Embryonic facial prominence (tissue), 1 donor: ENCODE measurements around the gene VN1R4.
A peak's percentile ranks its signal among the peaks of the same experiment; 100 is the strongest.
"Not testable (repeated sequence)": the region's sequence is repeated elsewhere in the genome, so short reads cannot be mapped to it uniquely, and the experiment has no call there.

Experiments
- DNase-seq: peaks from one replicate; pipeline ENCODE4 v3.0.0-alpha.2; 2016; ENCODE audit errors: extremely low spot score

The VN1R4 gene, protein sequence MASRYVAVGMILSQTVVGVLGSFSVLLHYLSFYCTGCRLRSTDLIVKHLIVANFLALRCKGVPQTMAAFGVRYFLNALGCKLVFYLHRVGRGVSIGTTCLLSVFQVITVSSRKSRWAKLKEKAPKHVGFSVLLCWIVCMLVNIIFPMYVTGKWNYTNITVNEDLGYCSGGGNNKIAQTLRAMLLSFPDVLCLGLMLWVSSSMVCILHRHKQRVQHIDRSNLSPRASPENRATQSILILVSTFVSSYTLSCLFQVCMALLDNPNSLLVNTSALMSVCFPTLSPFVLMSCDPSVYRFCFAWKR

GRCh38 chr19:53267623-53268022 lies at the start of gene VN1R4:
TSS of gene VN1R4 (minus strand) at chr19:53267723. CDS start at chr19:53267665, 58 bp downstream.
- not testable (repeated sequence) for DNase-seq

- no peak for DNase-seq
Measured at GRCh38 chr19:53311897-53312296, 44.4 kb upstream of the VN1R4 start.

- DNase-seq: no peak
Measured at GRCh38 chr19:53311044-53311443, 43.5 kb upstream of the VN1R4 start.

- no peak for DNase-seq
Measured at GRCh38 chr19:53308339-53308811, 40.9 kb upstream of the VN1R4 start.

GRCh38 chr19:53301341-53301740 lies 33.8 kb upstream of the VN1R4 start:
- DNase-seq: not testable (repeated sequence)

- no peak for DNase-seq
Measured at GRCh38 chr19:53294786-53295441, 27.4 kb upstream of the VN1R4 start.

DNA sequence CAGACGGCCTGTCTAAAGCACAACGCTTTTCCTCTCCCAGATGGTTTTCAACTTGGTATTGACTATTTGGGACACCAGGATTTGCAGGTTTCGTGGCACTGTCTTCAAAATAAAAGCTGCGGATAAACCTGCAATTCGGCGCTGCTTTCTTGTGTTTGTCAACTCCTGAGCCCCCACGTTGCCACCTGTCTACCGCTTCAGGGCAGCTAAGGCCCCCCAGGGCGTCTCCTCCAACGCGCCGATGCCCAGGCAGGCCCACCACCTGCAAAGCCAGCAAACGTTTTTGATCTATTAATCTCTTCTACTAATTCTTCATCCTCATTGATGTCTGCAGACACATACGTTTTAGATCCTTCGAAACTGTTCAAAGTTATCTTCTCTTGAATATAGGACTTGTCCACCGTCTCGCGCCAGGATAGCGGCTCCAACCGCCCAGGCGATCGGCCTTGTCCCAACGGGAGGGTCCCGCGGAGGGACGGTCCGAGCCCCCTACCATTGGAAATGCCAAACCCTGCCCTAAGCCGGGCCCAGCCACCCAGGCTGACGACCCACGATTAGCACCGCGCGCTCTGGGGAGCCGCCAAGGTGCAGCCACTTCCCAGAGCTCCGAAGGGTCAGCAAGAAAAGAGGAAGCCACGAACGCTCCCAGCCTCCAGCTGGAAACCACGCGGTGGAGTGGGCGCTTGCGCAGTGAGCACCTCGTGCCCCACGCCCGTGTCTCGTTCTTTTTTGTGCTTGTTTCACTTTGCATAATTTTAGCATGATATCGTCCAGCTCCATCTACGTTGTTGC lies 23.4 kb upstream of the VN1R4 start:
- no peak for DNase-seq

GRCh38 chr19:53285087-53285486 lies 17.6 kb upstream of the VN1R4 start:
- DNase-seq: no peak

DNA sequence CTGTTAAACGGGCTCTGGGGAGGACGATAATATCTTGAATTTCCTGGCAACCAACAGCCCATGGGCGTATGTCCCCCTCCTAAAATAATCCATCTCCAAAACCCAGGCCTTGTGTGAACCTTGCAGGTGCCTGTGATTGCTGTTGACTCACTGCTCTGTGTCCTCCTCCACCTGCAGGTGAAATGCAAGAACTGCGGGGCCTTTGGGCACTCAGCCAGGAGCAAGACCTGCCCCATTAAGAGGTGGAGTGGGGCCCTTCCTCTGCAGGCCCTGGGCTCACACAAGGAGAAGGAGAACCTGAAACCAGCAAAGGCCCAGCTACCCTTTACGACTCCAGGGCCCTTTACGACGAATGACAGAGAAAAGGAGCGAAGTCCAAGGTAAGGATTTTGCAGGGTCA lies 14.4 kb upstream of the VN1R4 start:
- not testable (repeated sequence) for DNase-seq

DNA sequence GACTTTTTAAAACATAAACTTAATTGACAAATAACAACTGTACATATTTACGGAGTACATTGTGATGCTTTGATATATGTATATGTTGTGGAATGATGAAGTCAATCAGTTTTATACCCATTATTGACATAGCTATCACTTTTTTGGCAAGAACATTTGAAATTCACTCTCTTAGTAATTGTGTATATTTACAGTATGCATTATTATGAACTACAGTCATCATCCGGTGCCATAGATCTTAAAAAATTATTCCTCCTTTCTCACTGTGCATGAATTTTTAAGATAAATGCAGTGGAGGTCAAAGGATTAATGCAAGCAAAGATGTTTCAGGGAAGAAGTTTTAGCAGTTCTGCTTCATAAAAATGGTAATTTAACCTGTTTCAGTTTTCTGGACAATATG lies 8.0 kb upstream of the VN1R4 start:
- no peak for DNase-seq

DNA sequence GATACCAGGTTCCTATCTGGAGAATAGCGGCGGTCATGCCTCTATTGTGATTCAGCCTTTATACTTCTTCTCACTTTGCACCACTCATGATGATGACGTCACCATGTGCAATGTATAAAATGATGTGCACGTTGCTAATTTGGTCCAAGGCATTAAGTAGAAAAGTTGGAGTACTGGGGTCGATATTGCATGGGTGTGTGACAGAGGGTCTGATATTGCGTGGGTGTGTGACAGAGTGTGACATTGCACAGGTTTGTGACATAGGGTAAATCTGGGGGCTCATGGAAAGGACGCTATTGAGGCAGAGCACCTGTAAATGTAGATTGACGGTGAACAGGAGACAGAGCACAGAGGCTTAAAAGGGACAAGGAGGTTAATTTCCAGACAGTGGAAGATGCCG lies 4.5 kb upstream of the VN1R4 start:
- DNase-seq: no peak

DNA sequence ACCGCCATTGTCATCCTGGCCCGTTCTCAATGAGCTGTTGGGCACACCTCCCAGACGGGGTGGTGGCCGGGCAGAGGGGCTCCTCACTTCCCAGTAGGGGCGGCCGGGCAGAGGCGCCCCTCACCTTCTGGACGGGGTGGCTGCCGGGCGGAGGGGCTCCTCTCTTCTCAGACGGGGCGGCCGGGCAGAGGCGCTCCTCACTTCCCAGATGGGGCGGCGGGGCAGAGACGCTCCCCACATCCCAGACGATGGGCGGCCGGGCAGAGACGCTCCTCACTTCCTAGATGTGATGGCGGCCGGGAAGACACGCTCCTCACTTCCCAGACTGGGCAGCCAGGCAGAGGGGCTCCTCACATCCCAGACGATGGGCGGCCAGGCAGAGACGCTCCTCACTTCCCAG lies 2.3 kb upstream of the VN1R4 start:
- not testable (repeated sequence) for DNase-seq

DNA sequence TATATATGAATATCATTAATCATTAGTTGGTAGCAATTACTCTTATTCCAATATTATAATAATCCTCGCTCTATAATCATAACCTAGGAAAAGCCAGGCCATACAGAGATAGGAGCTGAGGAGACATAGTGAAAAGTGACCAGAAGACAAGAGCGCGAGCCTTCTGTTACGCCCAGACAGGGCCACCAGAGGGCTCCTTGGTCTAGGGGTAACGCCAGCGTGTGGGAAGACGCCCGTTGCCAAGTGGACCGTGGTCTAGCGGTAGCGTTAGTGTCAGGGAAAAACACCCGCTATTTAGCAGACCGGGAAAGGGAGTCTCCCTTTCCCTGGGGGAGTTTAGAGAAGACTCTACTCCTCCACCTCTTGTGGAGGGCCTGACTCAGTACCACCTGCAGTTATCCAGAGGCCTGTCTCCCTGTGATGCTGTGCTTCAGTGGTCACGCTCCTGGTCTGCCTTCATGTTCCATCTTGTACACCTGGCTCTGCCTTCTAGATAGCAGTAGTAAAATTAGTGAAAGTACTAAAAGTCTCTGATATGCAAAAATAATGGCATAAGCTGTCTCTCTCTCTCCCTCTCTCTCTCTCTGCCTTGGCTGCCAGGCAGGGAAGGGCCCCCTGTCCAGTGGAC lies 9.7 kb downstream of the VN1R4 start, which contains the start of gene VN1R2:
Gene VN1R2 (plus strand): TSS at position 578 of the 628 bp plus-strand sequence. CDS start 84 bp downstream, outside the sequence.
- not testable (repeated sequence) for DNase-seq

- DNase-seq: peak; percentile 60
Measured at GRCh38 chr19:53254411-53255341, 12.8 kb downstream of the VN1R4 start, which contains the start of gene ZNF677. TSS of gene ZNF677 (minus strand) at chr19:53254873. CDS start at chr19:53251550, 3,323 bp downstream.

- no peak for DNase-seq
Measured at GRCh38 chr19:53246498-53246897, 21.0 kb downstream of the VN1R4 start.

DNA sequence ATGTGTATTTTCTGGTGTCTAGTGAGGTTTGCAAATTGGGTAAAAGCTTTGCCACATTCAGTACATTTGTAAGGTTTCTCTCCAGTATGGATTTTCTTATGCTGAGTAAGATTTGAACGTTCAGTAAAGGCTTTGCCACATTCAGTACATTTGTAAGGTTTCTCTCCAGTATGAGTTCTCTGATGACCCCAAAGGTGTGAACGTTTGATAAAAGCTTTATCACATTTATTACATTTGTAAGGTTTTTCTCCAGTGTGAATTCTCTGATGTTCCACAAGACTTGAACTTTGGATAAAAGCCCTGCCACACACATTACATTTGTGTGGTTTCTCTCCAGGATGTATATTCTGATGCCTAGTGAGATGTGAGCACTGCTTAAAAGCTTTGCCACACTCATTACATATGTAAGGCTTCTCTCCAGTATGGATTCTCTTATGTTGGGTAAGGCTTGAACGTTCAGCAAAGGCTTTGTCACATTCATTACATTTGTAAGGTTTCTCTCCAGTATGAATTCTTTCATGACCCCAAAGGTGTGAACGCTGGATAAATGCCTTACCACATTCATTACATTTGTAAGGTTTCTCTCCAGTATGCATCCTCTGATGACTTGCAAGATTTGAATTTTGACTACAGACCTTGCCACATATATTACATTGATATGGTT lies 30.3 kb downstream of the VN1R4 start:
- DNase-seq: no peak

- DNase-seq: no peak
Measured at GRCh38 chr19:53224606-53225005, 42.9 kb downstream of the VN1R4 start.

DNA sequence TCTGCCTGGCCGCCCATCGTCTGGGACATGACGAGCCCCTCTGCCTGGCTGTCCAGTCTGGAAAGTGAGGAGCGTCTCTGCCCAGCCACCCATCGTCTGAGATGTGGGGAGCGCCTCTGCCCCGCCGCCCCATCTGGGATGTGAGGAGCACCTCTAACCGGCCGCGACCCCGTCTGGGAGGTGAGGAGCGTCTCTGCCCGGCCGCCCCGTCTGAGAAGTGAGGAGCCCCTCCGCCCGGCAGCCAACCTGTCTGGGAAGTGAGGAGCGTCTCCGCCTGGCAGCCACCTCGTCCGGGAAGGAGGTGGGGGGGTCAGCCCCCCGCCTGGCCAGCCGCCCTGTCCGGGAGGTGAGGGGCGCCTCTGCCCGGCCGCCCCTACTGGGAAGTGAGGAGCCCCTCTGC lies 44.8 kb downstream of the VN1R4 start:
- not testable (repeated sequence) for DNase-seq
